Karpas-422 (cell line): ENCODE results near the gene EDDM13. TPM values are rescaled to one million over a fixed set of nuclear protein-coding genes. Genes with fewer than 3 reads are reported as not detected.
"Not testable (repeated sequence)": the region's sequence is repeated elsewhere in the genome, so short reads cannot be mapped to it uniquely, and the experiment has no call there.

Experiments used
- DNase-seq: peaks from one replicate; pipeline ENCODE4 v3.0.0-alpha.2; 2015
- H2AFZ ChIP-seq: fragments of 200-600 bp; sonication (generic); 2 replicates; pipeline ENCODE4 v1.6.1; 2014; ENCODE audit warnings: antibody characterized with exemption, low read length, mixed read lengths
- H3K27ac ChIP-seq: fragments of 200-600 bp; sonication (generic); 2 replicates; pipeline ENCODE4 v1.5.1; 2014; ENCODE audit warnings: mild to moderate bottlenecking, low read length, moderate library complexity
- H3K27me3 ChIP-seq: fragments of 200-600 bp; sonication (generic); 2 replicates; pipeline ENCODE4 v1.6.1; 2014; ENCODE audit warnings: low read length, mixed read lengths
- H3K36me3 ChIP-seq: fragments of 200-600 bp; sonication (generic); 2 replicates; pipeline ENCODE4 v1.6.1; 2014; ENCODE audit warnings: low read length, mixed read lengths; ENCODE audit not compliant: insufficient read depth
- H3K4me1 ChIP-seq: fragments of 200-600 bp; sonication (generic); 2 replicates; pipeline ENCODE4 v1.6.1; 2014; ENCODE audit warnings: mild to moderate bottlenecking, low read length, mixed read lengths
- H3K4me2 ChIP-seq: fragments of 200-600 bp; sonication (generic); 2 replicates; pipeline ENCODE4 v1.6.1; 2014; ENCODE audit warnings: low read length, low read depth, mild to moderate bottlenecking; ENCODE audit not compliant: poor library complexity, severe bottlenecking
- H3K4me3 ChIP-seq: fragments of 200-600 bp; sonication (generic); 2 replicates; pipeline ENCODE4 v1.5.1; 2014; ENCODE audit warnings: mild to moderate bottlenecking, antibody characterized with exemption, low read length, mixed read lengths
- H3K79me2 ChIP-seq: fragments of 200-600 bp; sonication (generic); 2 replicates; pipeline ENCODE4 v1.6.1; 2014; ENCODE audit warnings: mild to moderate bottlenecking, low read length, mixed read lengths
- H3K9ac ChIP-seq: fragments of 200-600 bp; sonication (generic); 2 replicates; pipeline ENCODE4 v1.6.0; 2014; ENCODE audit warnings: low read length
- H3K9me2 ChIP-seq: fragments of 200-600 bp; sonication (generic), shearing (Covaris generic); replicated peaks from 2 replicates; pipeline ENCODE4 v1.6.0; 2014; ENCODE audit warnings: mild to moderate bottlenecking, low read length, moderate library complexity; ENCODE audit not compliant: insufficient read depth
- H3K9me3 ChIP-seq: fragments of 300-700, 200-600 bp; sonication (generic); 2 replicates; pipeline ENCODE4 v1.6.1; 2014; ENCODE audit warnings: low read length, mixed read lengths
- H4K20me1 ChIP-seq: fragments of 200-600 bp; sonication (generic); 2 replicates; pipeline ENCODE4 v1.6.1; 2014; ENCODE audit warnings: mild to moderate bottlenecking, antibody characterized with exemption, low read length, low read depth; ENCODE audit not compliant: insufficient read depth
- total RNA-seq: library from RNA; depleted of rRNA; stranded (reverse); fragments of >200 nt; shearing (Covaris generic); gene quantifications from 2 replicates; pipeline ENCODE4 v1.2.3, GENCODE V29; 2014; ENCODE audit warnings: low replicate concordance

The EDDM13 gene
- total RNA-seq, 1 experiment from 2014 or later, result not detected

- H3K4me1 ChIP-seq, result no peaks in the 10 kb centered on the region
- no peak overlapping the region for H3K4me3 ChIP-seq
- no peak for DNase-seq
- no peak overlapping the region for H3K27ac ChIP-seq
- no peaks in the 10 kb centered on the region for H3K27me3 ChIP-seq
- no peaks in the 10 kb centered on the region for H3K79me2 ChIP-seq
- no peak overlapping the region for H3K9ac ChIP-seq
- no peaks in the 10 kb centered on the region for H3K36me3 ChIP-seq
- no peaks in the 10 kb centered on the region for H3K9me3 ChIP-seq
- H2AFZ ChIP-seq, result no peak overlapping the region
- no peaks in the 10 kb centered on the region for H3K9me2 ChIP-seq
- no peaks in the 10 kb centered on the region for H4K20me1 ChIP-seq
- H3K4me2 ChIP-seq, result no peak overlapping the region
Observed at GRCh38 chr19:56299688-56300087, 27.1 kb downstream of the EDDM13 start.

GRCh38 chr19:56301155-56301554, 28.6 kb downstream of the EDDM13 start:
- Histone ChIP-seq H3K9ac (no peak overlapping the region), H3K36me3 (no peaks in the 10 kb centered on the region), H3K4me2 (no peak overlapping the region), H2AFZ (no peak overlapping the region), H3K4me3 (no peak overlapping the region), H3K27ac (no peak overlapping the region), H3K27me3 (no peaks in the 10 kb centered on the region), H3K9me3 (no peaks in the 10 kb centered on the region), H3K4me1 (no peaks in the 10 kb centered on the region), H3K79me2 (no peaks in the 10 kb centered on the region), H3K9me2 (no peaks in the 10 kb centered on the region), H4K20me1 (no peaks in the 10 kb centered on the region)
- peak; percentile 44 for DNase-seq

- Histone ChIP-seq H3K36me3 (no peaks in the 10 kb centered on the region), H3K27me3 (no peaks in the 10 kb centered on the region), H2AFZ (no peak overlapping the region), H3K9me3 (no peaks in the 10 kb centered on the region), H3K4me1 (no peaks in the 10 kb centered on the region), H3K4me2 (no peak overlapping the region), H3K9me2 (no peaks in the 10 kb centered on the region), H3K27ac (no peak overlapping the region), H3K79me2 (no peaks in the 10 kb centered on the region), H4K20me1 (no peaks in the 10 kb centered on the region), H3K4me3 (no peak overlapping the region), H3K9ac (no peak overlapping the region)
- DNase-seq, result no peak
Observed at GRCh38 chr19:56301886-56302620, 29.5 kb downstream of the EDDM13 start.

- peaks cover 4% of the 10 kb centered on the region; the same call in 1 of the 2 replicates for H3K36me3 ChIP-seq
- H3K9ac ChIP-seq, result no peak overlapping the region
- no peak overlapping the region for H3K27ac ChIP-seq
- H4K20me1 ChIP-seq, result no peaks in the 10 kb centered on the region
- H3K9me2 ChIP-seq, result no peaks in the 10 kb centered on the region
- H3K4me3 ChIP-seq, result no peak overlapping the region
- H3K4me2 ChIP-seq, result no peak overlapping the region
- no peak for DNase-seq
- no peaks in the 10 kb centered on the region for H3K4me1 ChIP-seq
- no peaks in the 10 kb centered on the region for H3K9me3 ChIP-seq
- H3K79me2 ChIP-seq, result 0 out of 2 replicates have a peak, but pooled peaks cover 6% of the 10 kb centered on the region
- no peaks in the 10 kb centered on the region for H3K27me3 ChIP-seq
- H2AFZ ChIP-seq, result no peak overlapping the region
Observed at GRCh38 chr19:56304243-56304642, 31.7 kb downstream of the EDDM13 start.

- H3K27ac ChIP-seq, result no peak overlapping the region
- H2AFZ ChIP-seq, result no peak overlapping the region
- H3K9me3 ChIP-seq, result no peaks in the 10 kb centered on the region
- H3K4me3 ChIP-seq, result no peak overlapping the region
- H3K79me2 ChIP-seq, result 0 out of 2 replicates have a peak, but pooled peaks cover 6% of the 10 kb centered on the region
- H3K9me2 ChIP-seq, result no peaks in the 10 kb centered on the region
- H3K4me2 ChIP-seq, result no peak overlapping the region
- no peak for DNase-seq
- no peaks in the 10 kb centered on the region for H3K27me3 ChIP-seq
- H3K9ac ChIP-seq, result no peak overlapping the region
- H4K20me1 ChIP-seq, result no peaks in the 10 kb centered on the region
- H3K4me1 ChIP-seq, result 0 out of 2 replicates have a peak, but pooled peaks cover 2% of the 10 kb centered on the region
- H3K36me3 ChIP-seq, result peaks cover 4% of the 10 kb centered on the region; the same call in 1 of the 2 replicates
Observed at GRCh38 chr19:56306016-56306415, 33.5 kb downstream of the EDDM13 start.

DNA sequence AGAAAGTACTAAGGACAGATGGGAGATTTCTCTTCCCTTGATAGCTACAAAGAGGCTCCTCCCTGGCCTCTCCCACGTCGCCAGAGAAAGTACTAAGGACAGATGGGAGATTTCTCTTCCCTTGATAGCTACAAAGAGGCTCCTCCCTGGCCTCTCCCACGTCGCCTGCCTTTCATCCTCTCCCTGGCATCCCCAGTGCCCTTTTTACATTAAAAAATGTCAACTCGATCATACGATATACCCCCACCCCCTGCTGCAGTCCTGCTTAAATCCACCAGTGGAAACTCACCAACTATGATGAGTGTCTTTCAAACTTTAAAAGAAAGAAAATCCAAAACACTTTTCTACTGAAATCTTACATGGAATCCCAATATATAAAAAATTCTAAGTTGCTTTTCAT, 34.5 kb downstream of the EDDM13 start:
- not testable (repeated sequence) for H3K4me3 ChIP-seq, H3K4me1 ChIP-seq, H3K36me3 ChIP-seq, H2AFZ ChIP-seq, H3K27me3 ChIP-seq, H3K79me2 ChIP-seq, H3K9me3 ChIP-seq, H4K20me1 ChIP-seq, H3K27ac ChIP-seq, H3K9me2 ChIP-seq, DNase-seq, H3K9ac ChIP-seq, H3K4me2 ChIP-seq

DNA sequence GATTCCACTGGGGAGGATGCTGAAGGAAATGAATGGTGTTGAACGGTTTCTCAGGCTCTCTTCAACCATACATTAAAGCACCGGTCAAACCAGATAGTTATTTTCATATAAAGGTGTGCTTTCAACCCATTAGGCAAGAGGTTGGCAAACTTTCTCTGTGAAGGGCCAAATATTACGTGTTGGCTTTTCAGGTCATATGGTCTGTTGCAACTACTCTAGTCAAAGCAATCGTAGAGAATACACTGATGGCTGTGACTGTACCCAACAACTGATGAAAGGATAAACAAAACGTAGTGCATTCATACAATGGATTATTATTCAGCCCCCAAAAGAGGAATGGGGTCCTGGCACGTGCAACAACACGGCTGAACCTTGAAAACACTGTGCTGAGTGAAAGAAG, 36.2 kb downstream of the EDDM13 start:
- no peaks in the 10 kb centered on the region for H4K20me1 ChIP-seq
- H3K4me2 ChIP-seq, result no peak overlapping the region
- no peak overlapping the region for H3K9ac ChIP-seq
- H3K79me2 ChIP-seq, result peaks cover 9% of the 10 kb centered on the region
- DNase-seq, result no peak
- H3K4me3 ChIP-seq, result no peak overlapping the region
- peaks cover 4% of the 10 kb centered on the region; the same call in 1 of the 2 replicates for H3K36me3 ChIP-seq
- H3K4me1 ChIP-seq, result peaks cover 16% of the 10 kb centered on the region
- H2AFZ ChIP-seq, result no peak overlapping the region
- no peak overlapping the region for H3K27ac ChIP-seq
- no peaks in the 10 kb centered on the region for H3K9me2 ChIP-seq
- no peaks in the 10 kb centered on the region for H3K9me3 ChIP-seq
- H3K27me3 ChIP-seq, result no peaks in the 10 kb centered on the region

DNA sequence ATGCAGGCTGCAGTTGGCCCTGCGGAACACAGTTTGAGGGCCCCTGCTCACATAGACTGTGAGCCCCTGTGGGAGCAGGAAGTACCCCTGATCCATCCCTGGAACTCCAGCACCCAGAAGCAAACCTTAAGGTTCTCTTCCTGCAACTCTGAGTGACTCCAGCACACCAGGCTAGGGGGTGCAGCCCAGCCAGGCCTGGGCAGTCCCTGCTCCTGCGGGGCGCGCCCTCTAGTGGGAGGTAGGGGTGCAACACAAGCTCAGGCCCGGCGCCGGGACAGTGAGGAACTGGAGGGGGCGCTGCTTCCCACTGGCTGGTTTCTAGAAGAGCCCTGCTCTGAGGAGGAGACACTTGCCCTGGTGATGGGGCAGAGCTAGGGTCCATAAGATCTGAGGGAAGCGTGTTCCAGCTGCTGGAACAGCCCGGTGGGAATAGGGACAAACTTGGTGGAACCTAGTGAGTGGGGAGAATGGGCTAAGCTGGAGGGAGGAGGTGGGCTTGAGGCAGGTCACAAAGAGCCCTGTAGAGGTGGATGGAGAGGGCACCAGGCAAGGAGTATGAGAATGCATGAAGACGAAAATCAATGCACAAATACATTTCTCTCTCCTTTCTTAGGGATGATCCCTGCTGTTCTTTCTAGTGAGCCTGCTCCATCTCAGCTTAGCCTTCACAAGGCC, 37.1 kb downstream of the EDDM13 start:
- no peaks in the 10 kb centered on the region for H3K9me3 ChIP-seq
- H3K9me2 ChIP-seq, result no peaks in the 10 kb centered on the region
- no peaks in the 10 kb centered on the region for H4K20me1 ChIP-seq
- H3K27me3 ChIP-seq, result no peaks in the 10 kb centered on the region
- no peak overlapping the region for H2AFZ ChIP-seq
- H3K36me3 ChIP-seq, result peaks cover 4% of the 10 kb centered on the region; the same call in 1 of the 2 replicates
- H3K4me3 ChIP-seq, result no peak overlapping the region
- peaks cover 13% of the 10 kb centered on the region for H3K79me2 ChIP-seq
- DNase-seq, result peak; percentile 97
- no peak overlapping the region for H3K27ac ChIP-seq
- H3K9ac ChIP-seq, result no peak overlapping the region
- no peak overlapping the region for H3K4me2 ChIP-seq
- H3K4me1 ChIP-seq, result peaks cover 20% of the 10 kb centered on the region
